Gastroesophageal sphincter (tissue), 4 donors: ENCODE results near the gene HELZ2. TPM values are rescaled to one million over a fixed set of nuclear protein-coding genes. Genes with fewer than 3 reads are reported as not detected.

Experiments
- ATAC-seq: fragments of 150-250 bp; one replicate; pipeline ENCODE4 v1.9.1; 2016; ENCODE audit warnings: mild to moderate bottlenecking, moderate library complexity
- H3K27ac ChIP-seq, 4 donors: fragments of 200-600 bp; sonication (generic) in 3 of 4; 1 replicate in 3 of 4; 2 replicates in 1 of 4; pipeline ENCODE4 v1.5.1; 2016 to 2019
- H3K27me3 ChIP-seq: fragments of 200-600 bp; sonication (generic); one replicate; pipeline ENCODE4 v1.5.1; 2019
- H3K36me3 ChIP-seq, 2 donors: fragments of 200-600 bp; sonication (generic); one replicate each; pipeline ENCODE4 v1.5.1; 2019; ENCODE audit warnings: control low read depth in 1 of 2
- H3K4me1 ChIP-seq, 3 donors: fragments of 200-600 bp; sonication (generic); 1 replicate in 2 of 3; 2 replicates in 1 of 3; pipeline ENCODE4 v1.5.1; 2016 to 2019; ENCODE audit warnings: control low read depth in 2 of 3
- H3K4me3 ChIP-seq, 2 donors: fragments of 200-600 bp; sonication (generic); one replicate each; pipeline ENCODE4 v1.5.1; 2019; ENCODE audit warnings: mild to moderate bottlenecking in 1 of 2, moderate library complexity in 1 of 2
- H3K9me3 ChIP-seq, 3 donors: fragments of 200-600 bp; sonication (generic); one replicate each; pipeline ENCODE4 v1.5.1; 2017 to 2019; ENCODE audit warnings: control low read depth in 2 of 3
- EP300 ChIP-seq: sonication (generic); formaldehyde crosslinking; IDR thresholded peaks from one replicate; pipeline ENCODE4 v1.6.1; 2017; ENCODE audit warnings: antibody characterized with exemption, mild to moderate bottlenecking
- POLR2A ChIP-seq, 2 donors: fragments of 450-650 bp; IDR thresholded peaks; one replicate each; pipeline ENCODE4 v1.6.1; 2017; ENCODE audit warnings: antibody characterized with exemption in 2 of 2, mild to moderate bottlenecking in 2 of 2, moderate library complexity in 1 of 2
- POLR2AphosphoS5 ChIP-seq: sonication (generic); formaldehyde crosslinking; IDR thresholded peaks from one replicate; pipeline ENCODE4 v1.6.1; 2017; ENCODE audit warnings: antibody characterized with exemption
- WGBS, 2 donors: methylation state at CpG; one replicate each; pipeline ENCODE4 v1.1.5; 2018; ENCODE audit warnings: low coverage in 1 of 2; 5-methylcytosine and 5-hydroxymethylcytosine counted together
- total RNA-seq, 4 donors: library from RNA; depleted of rRNA; stranded (reverse); fragments of >200 nt; gene quantifications; one replicate each; pipeline ENCODE4 v1.1.0, GENCODE V29; 2016
- TF ChIP-seq, protein P1 (sequence below), 4 experiments: fragments of 200-600 bp in 2 of 4; fragments of 450-650 bp in 2 of 4; sonication (generic) in 1 of 4; IDR thresholded peaks; one replicate each; pipeline ENCODE4 v1.5.1; 2017 to 2019; ENCODE audit warnings: antibody characterized with exemption in 4 of 4, mild to moderate bottlenecking in 2 of 4, moderate library complexity in 2 of 4

Gene HELZ2
- total RNA-seq, 4 donors from 2014 or later: 14.2 to 22.2 (median 20.2) TPM

DNA sequence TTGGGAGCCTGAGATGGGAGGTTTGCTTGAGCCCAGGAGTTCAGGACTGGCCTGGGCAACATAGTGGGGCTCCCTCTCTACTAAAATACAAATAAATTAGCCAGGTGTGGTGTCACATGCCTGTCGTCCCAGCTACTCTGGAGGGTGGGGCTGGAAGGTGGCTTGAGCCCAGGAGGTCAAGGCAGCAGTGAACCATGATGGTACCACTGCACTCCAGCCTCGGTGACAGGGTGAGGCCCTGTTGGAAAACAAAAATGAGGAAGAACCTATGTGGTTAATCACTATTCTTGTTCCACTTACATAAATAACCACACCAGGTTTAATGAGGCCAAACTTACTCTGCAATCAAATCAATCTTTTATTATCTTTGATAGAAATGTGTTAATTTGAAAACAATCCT, 48.1 kb downstream of the HELZ2 start:
- WGBS, 2 donors: 55% methylated on average over 1 of the region's 2 CpGs; no CpG with 5 or more reads in 1 of the 2 donors

DNA sequence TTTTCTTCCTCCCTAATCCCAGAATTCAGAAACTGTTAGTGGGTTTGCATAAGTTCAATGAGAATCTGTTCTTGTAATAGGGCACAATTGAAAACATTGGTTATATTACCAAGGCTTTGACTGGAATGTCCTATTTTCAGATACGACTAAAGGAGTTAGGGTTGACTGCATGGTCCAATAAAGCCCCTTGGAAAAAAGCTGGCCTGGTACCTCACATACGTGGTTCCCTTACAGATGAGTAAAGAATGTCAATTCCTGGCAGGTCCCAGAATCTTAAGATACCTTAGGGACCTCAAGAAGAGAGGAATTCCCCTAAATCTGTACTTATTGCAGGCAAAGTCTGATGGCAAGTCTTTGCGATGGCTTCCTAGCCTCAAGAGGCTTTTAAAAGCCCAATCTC, 48.9 kb downstream of the HELZ2 start:
- Histone ChIP-seq H3K27ac (no peak overlapping the region), H3K9me3 (peaks cover 0 to 4% (median 0%) of the 10 kb centered on the region in 3 donors), H3K27me3 (peaks cover under 1% of the 10 kb centered on the region), H3K4me1 (peaks cover 0 to 25% (median 15%) of the 10 kb centered on the region in 3 donors), H3K4me3 (no peak overlapping the region), H3K36me3 (peaks cover 0 to 23% of the 10 kb centered on the region in 2 donors)
- no peak for TF ChIP-seq POLR2A (IDR thresholded peaks at IDR 0.05)
- TF ChIP-seq, protein P1, sequence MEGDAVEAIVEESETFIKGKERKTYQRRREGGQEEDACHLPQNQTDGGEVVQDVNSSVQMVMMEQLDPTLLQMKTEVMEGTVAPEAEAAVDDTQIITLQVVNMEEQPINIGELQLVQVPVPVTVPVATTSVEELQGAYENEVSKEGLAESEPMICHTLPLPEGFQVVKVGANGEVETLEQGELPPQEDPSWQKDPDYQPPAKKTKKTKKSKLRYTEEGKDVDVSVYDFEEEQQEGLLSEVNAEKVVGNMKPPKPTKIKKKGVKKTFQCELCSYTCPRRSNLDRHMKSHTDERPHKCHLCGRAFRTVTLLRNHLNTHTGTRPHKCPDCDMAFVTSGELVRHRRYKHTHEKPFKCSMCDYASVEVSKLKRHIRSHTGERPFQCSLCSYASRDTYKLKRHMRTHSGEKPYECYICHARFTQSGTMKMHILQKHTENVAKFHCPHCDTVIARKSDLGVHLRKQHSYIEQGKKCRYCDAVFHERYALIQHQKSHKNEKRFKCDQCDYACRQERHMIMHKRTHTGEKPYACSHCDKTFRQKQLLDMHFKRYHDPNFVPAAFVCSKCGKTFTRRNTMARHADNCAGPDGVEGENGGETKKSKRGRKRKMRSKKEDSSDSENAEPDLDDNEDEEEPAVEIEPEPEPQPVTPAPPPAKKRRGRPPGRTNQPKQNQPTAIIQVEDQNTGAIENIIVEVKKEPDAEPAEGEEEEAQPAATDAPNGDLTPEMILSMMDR (IDR thresholded peaks at IDR 0.05): no peak
- no peak for TF ChIP-seq POLR2AphosphoS5
- no peak for TF ChIP-seq EP300
- no peak for ATAC-seq
- 39 to 53% methylated on average over 2 to 3 of the region's 3 CpGs for WGBS, 2 donors

More for the DNA sequence above, 48.1 kb downstream of the HELZ2 start:
- Histone ChIP-seq H3K4me1 (peaks cover 0 to 25% (median 15%) of the 10 kb centered on the region in 3 donors), H3K36me3 (peaks cover 0 to 23% of the 10 kb centered on the region in 2 donors), H3K4me3 (no peak overlapping the region), H3K27me3 (peaks cover 9% of the 10 kb centered on the region), H3K9me3 (peaks cover 0 to 4% (median 0%) of the 10 kb centered on the region in 3 donors), H3K27ac (no peak overlapping the region)
- no peak for ATAC-seq
- TF ChIP-seq POLR2A (IDR thresholded peaks at IDR 0.05): no peak
- TF ChIP-seq EP300: no peak
- TF ChIP-seq, protein P1 (IDR thresholded peaks at IDR 0.05): no peak
- TF ChIP-seq POLR2AphosphoS5: no peak

Other genes with a start within 250 kb of the HELZ2 start
- not detected for gene CHRNA4, start 212.9 kb downstream of the HELZ2 start, total RNA-seq
- gene KCNQ2, start 101.6 kb downstream of the HELZ2 start, total RNA-seq: under 1 TPM in 3 of 4 donors, not detected in 1; 0.19 to 0.40 (median 0.40) TPM
- gene EEF1A2, start 75.2 kb downstream of the HELZ2 start, total RNA-seq: 1 to 10 TPM in 3 of 4 donors, under 1 TPM in 1; 0.47 to 6.5 (median 3.4) TPM
- gene PPDPF, start 53.5 kb downstream of the HELZ2 start, total RNA-seq: 100 to 1,000 TPM; 114 to 256 (median 162) TPM
- gene PTK6, start 36.9 kb downstream of the HELZ2 start, total RNA-seq: 1 to 10 TPM in 1 of 4 donors, under 1 TPM in 2, not detected in 1; 0.13 to 2.1 (median 0.42) TPM
- gene SRMS, start 26.5 kb downstream of the HELZ2 start, total RNA-seq: not detected
- under 1 TPM in 1 of 4 donors, not detected in 3; 0.27 TPM for gene FNDC11, start 20.1 kb downstream of the HELZ2 start, total RNA-seq
- 10 to 100 TPM in 3 of 4 donors, 1 to 10 TPM in 1; 9.8 to 16.1 (median 12.1) TPM for gene GMEB2, start 52.9 kb upstream of the HELZ2 start, total RNA-seq
- 10 to 100 TPM; 13.7 to 31.6 (median 17.0) TPM for gene STMN3, start 79.2 kb upstream of the HELZ2 start, total RNA-seq
- gene RTEL1, start 84.1 kb upstream of the HELZ2 start, total RNA-seq: 10 to 100 TPM in 3 of 4 donors, 1 to 10 TPM in 1; 7.1 to 43.7 (median 18.7) TPM
- 10 to 100 TPM in 3 of 4 donors, 1 to 10 TPM in 1; 8.9 to 27.8 (median 15.4) TPM for gene TNFRSF6B, start 122.4 kb upstream of the HELZ2 start, total RNA-seq
- gene ARFRP1, start 133.7 kb upstream of the HELZ2 start, total RNA-seq: 10 to 100 TPM; 38.9 to 56.4 (median 49.0) TPM
- gene ZGPAT, start 133.8 kb upstream of the HELZ2 start, total RNA-seq: 10 to 100 TPM; 21.7 to 51.7 (median 32.9) TPM
- 10 to 100 TPM in 1 of 4 donors, 1 to 10 TPM in 3; 4.7 to 17.0 (median 7.2) TPM for gene LIME1, start 162.4 kb upstream of the HELZ2 start, total RNA-seq
- gene SLC2A4RG, start 165.5 kb upstream of the HELZ2 start, total RNA-seq: 10 to 100 TPM; 36.5 to 98.7 (median 59.9) TPM